AG08395 (cell line): ENCODE results near the gene DET1.
"Not testable (repeated sequence)": the region's sequence is repeated elsewhere in the genome, so short reads cannot be mapped to it uniquely, and the experiment has no call there.

ENCODE experiments used
- DNase-seq: peaks from one replicate; pipeline ENCODE4 v3.0.0; 2012; ENCODE audit warnings: mixed read lengths, low spot score

DET1 gene

DNA sequence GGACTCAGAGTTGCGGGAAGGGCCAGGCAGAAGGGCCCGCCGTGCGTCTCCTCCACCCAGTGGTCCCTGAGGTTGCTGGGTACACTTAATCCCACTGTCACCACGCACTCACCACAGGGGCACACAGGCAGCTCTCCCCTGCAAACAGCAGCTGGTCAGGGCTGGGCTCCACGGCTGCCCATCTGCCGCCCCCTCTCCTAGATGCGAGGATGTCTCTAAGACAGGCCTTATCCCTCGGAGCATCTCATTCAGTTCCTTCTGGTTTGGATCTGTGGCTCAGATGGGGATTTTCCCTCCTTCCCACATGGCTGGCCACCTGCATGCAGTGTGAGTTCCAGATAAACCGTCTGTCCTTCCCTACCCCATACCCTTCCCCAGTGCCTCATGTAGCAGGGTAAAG, 52.6 kb downstream of the DET1 start:
- no peak for DNase-seq

DNA sequence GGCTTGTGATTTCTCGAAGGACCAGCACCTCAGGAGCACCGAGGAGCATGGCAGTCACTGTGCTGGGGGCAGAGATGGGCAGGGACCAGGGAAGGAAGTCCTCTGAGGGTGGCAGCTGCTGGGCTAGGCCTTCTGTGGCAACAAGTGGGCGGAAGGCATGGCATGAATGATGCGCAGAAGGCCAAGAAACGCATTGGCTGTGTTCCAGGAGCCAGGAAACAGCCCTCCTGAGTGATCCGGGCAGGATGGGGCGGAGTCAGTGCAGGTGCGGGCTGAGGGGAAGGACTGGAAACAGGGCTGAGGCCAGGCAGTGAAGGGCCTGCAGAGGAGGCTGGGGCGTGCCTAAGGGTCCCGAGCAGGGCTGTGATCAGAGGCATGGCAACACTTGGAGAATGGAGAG, 55.3 kb downstream of the DET1 start:
- DNase-seq = no peak

DNA sequence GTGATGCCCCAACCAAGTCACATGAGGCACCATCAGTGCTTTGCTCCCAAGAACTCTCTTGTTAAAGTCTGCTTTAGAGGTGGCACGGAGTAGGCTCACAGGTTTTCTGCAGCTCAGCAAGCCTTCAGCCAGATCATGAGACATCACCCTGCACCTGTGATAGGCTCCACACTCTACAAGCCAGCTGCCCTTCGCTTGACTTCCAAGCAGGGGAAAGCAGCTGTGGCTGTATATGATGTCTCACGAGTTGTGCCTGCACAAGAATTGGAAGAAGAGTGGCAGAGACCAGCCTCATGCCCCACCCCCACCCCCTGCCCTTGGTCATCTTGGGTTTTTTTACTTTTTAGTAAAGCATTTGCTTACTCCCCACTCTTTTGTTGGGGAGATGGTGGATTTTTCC, 56.4 kb downstream of the DET1 start:
- DNase-seq = no peak

DNA sequence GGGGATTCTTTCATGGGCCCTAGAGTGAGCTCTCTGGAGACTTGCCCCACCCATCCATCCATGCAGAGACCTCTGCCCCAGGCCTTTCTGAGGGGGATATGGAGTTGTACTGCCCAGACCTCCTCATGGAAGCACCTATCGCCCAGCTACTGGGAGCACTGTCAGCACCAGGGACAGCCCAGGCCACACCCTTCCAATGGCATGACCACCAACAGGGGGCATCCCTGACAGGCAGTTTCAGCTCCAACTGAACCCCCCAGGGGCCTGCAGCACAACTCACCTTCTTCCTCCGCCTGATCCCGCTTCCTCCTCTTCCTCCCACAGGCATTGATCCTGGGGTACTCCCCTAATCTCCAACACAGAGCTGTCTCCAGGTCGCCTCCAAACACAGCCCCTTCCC, 57.2 kb downstream of the DET1 start:
- DNase-seq = no peak

DNA sequence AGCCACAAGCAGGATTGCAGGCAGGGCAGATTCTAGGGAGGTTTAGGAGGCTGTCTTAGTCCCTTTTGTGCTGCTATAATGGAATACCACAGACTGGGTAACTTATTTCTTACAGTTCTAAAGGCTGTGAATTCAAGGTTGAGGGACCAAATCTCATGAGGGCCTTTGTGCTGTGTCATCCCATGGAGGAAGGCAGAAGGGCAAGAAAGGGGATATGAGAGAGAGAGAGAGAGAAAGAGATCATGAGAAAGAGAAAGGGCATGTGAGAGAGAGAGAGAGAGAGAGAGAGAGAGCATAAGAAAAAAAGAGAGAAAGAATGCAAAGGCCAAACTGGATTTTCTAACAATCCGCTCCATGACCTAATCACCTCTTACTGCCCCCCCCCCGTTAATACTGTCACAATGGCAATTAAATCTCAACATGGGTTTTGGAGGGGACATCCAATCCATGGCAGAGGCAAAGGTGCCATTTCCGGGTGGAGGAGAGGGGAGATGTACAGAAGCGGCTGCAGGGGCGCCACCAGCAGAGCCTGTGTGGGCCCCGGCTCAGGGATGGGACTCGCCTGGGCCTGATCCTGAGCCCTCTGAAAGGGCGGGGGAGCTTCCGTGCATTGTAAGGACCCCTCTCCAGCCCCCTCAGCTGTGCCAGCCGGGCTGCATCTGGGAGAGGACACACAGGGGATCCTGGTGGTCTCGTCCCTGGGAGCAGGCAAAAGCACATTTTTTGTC, 58.5 kb downstream of the DET1 start:
- no peak for DNase-seq

DNA sequence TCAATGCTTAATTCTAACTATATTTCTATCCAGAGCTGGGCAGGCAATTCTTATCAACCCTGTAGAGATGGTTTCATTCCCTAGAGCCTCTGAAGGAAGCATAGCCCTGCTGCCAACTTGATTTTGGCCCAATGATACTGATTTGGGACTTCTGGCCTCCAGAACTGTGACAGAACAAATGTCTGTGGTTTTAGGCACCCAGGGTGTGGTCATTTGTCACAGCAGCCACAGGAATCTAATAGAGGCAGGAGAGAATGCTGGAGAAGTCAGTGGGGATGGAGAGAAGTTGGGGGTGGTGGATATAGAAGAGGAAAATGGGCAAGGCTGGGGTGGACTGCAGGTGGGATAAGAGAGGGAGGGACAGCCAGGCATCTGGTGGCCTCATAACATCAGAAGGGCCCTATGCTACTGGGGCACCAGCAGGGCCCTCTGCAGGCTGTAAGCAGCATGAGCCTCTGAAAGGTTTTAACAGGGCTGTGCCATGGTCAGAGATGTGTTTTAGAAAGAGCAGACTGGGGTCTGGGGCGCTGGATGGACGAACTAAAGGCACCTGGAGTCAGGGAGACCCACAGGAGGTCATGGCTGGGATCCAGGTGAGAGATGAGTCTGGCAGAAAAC, 59.2 kb downstream of the DET1 start:
- DNase-seq = peak; percentile 69

DNA sequence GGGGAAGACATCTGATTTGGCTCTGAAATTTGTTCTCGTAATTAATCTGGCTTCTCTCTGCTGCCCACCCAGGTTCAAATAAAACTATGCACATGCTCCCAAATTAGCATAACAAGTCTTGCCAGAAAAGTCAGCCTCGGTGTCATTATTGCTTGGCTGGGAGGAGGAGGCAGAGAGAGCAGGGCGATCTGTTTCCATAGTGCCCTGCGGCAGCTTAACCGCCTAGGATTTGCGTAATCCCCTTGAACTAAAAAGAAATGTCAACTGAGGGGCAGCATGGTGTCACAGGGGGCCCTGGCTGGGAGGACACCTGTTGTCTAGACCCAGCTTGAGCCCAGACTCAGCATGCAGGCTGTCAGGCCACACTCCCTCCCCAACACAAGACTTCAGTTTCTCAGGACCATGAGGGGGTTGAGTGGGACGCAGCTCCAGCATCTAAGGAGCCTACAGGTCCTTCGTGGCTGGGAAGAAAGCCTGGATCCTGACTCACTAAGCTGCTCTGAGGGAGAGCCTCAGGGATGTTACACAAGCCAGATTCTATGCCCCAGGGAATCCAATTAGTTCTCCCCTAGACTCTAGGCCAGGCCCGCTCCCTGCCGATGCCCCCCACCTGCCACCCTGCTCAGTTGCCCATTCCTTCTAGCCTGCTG, 61.7 kb downstream of the DET1 start:
- peak; percentile 85 for DNase-seq

DNA sequence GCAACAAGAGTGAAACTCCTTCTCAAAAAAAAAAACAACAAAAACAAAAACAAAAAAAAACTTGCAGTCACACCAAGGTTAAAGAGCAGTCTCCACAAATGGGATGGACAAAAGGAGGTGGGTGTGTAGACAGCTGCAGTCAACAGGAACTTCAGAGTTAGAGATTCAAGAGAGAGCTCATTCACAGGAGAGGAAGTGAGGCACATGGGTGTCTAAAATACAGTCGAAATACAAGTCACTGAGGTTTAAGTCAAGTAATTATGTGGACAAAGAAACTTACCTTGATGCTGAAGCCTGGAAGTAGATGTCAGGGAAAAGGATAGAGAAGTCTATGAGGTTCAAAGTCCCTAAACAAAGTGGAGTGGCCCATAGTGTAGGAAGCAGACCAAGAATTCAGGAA, 64.2 kb downstream of the DET1 start:
- DNase-seq = no peak

DNA sequence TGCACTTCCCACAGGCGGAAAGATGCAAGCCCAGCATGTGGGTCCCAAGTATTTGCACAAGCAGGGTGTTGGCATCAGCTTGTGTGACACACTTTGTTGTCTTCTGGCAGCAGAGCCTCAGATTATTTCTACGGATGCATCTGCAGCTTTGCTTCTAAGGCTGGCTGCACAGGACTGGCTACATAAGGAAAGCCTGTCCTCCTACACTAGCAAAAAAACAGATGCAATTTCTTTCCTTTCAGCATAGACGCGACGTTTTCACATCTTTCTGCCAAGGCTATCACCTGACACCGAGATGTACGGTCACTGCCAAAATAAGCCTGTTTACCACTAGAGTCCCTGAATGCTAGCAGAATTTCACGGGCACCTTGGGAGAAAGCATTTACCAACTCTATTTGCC, 65.5 kb downstream of the DET1 start:
- no peak for DNase-seq

DNA sequence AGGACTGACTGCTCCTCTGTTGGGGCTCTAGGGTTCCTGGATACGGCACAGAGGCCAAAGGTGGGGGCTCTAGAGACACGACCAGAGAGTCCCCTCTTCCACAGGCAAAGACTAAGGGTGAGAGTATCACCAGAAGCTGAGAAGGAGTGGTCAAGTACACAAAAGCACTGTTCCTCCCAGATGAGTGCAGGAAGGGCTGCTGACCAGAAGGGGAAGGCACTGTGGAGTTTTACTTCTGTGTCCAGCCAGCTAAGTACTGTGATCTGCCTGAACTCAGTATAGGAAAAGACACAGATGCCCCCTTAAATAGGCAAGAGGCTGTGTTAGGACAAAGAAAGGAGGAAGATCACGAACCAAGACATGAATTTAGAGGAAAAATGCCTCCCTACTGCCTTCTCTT, 67.3 kb downstream of the DET1 start:
- no peak for DNase-seq

DNA sequence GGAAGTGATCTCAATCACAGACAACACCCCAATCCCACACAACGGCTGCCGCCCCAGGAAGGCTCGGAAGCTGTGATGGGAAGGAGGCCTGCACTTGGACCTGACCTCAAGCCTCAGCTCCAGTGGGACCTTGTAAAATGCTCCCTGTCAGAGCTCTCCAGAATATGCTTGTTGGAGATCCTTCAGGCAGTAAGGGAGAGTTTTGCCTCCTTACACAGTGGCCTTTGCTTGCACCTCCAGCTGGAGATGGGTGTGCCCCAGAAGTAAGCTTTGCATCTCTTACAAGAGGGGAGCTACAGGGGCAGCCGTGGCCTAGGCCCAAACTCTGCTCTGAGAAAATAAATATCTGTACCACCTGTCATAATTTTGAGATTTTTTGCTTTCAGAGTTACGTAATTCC, 68.6 kb downstream of the DET1 start:
- DNase-seq = no peak

DNA sequence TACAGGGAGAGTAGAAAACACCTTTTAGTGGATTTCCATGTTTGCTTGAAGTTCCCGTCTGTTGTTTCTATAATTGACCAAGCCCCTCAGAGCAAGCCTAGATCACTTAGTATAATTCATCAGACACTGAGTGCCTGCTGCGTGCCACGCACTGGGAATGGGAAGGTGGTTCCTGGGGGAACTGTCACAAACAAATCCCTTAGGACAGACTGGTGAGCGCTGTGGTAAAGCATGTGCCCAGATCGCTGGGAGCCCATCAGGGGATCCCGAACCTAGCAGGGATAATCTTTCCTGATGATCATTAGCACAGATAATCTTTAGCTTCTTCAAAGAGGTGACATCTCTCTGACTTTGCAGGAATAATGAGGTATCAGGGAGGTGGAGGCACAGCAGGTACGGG, 69.4 kb downstream of the DET1 start:
- no peak for DNase-seq

DNA sequence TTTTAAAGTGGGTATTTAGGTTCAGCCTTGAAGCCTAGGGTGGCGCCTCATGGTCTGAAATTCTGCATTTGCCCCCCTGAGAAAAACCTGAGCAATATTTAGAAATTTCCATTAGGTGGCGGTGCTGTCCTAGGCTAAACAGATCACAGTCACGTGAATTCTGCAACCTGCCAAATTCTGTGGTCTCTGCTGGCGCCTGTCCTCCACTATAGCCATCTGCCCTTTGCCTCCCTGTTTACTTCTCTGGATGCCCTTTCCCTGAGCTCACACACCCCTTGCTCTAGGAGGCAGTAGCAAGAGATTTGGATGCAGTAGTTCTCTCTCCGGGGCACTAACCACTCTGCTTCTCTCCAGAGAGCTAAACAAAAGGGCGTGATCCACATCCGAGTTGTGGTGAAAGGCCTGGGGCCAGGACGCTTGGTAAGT, 69.8 kb downstream of the DET1 start:
- DNase-seq = peak; percentile 69

DNA sequence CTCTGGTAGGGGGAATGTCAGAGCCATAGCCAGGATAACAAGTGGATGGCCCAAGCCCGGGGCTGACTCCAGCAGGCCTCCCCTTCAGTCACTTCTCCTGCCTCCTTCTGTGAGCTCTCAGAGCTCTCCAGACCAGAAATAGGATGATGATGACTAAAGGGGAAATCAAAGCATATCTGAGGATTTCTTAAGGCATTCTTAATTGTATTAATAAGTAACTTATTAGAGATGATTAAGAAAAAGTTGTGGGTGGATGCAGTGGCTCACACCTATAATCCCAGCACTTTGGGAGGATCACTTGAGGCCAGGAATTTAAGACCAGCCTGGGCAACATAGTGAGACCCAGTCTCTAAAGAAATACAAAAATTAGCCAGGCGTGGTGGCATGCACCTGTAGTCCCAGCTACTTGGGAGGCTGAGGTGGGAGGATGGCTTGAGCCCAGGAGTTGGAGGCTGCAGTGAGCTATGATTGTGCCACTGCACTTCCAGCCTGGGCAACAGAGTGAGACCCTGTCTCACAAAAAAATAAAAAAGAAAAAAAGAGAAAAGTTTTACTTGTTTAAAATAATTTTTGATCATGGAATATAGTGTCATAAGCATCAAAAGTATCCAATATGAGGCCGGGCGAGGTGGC, 72.7 kb downstream of the DET1 start:
- not testable (repeated sequence) for DNase-seq

DNA sequence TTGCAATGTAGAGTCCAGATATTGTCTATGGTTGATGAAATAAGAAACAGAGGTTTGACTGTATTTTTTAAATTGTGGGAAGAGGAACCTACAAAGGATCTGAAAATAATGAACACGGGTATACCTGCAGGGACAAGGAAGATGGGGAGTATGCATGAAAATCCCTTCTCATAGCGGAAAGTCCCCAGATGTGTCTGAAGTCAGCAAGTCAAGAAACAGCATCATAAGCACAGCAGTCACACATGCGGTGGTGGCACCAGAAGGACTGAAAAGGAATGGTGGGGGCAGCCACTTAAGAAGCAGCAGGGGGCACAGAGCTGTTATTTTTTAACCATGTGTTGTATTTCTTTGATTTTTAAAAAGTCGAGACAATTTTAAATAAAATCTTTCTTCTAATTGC, 74.3 kb downstream of the DET1 start:
- no peak for DNase-seq

DNA sequence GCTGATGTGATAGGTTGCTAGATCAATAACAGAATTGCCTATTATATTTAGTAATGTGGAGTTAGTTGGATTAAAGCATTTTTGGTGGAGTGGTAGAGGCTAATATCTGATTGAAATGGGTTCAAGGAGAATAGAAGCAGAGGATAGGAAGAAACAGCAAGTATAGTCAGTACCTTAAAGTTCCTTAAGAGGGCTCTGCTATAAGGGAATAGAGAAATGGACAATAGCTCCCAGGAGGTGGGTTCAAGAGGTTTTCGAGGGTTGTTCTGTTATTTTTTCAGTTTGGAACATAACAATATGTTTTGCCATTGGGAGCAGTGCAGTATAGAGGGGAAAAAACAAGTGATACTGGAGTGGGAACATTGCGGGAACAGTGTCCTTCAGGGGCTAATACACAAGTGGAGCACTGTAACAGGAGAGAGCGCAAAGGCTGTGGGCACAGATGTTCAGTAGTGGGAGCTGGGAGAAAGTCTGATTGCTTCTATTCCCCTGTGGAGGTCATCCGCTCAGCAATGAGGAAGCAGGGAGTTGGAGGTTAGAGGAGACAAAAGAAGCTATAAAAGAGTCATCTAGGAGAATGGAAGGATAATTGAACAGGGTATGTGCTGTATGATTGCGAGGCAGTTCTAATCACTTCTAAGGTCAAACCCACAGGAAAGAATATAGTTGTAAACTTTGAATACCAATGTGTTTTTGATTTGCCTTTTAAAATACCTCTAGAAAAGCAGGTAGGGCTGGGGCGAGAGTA, 75.7 kb downstream of the DET1 start:
- DNase-seq = no peak

DNA sequence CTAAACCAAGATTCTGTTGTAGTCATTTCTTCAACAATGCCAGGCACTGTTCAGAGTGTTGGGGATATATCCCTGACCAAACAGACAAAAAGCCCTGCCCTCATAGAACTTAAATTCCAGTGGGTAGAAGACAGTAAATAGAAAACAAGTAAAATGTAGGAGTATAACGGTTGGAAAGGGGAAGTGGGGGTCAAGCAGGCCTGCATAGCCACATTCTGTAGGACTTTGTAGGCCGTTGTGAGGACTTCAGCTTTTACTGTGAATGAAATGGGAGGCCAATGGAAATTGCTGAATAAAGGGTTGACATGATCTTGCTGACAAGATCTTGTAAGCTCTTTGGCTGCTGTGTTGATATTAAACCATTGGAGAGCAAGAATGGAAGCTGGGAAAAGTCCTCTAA, 77.2 kb downstream of the DET1 start:
- DNase-seq = no peak

DNA sequence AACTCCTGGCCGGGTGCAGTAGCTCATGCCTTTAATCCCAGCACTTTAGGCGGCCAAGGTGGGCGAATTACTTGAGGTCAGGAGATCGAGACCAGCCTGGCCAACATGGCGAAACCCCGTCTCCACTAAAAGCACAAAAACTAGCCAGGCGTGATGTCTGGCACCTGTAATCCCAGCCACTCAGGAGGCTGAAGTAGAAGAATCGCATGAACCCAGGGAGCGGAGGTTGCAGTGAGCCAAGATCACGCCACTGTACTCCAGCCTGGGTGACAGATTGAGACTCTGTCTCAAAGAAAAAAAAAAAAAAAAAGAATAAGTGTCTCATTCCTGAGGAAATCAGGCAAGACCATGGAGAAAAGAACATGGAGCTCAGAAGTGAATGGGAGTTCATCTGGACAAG, 77.8 kb downstream of the DET1 start:
- DNase-seq = not testable (repeated sequence)

DNA sequence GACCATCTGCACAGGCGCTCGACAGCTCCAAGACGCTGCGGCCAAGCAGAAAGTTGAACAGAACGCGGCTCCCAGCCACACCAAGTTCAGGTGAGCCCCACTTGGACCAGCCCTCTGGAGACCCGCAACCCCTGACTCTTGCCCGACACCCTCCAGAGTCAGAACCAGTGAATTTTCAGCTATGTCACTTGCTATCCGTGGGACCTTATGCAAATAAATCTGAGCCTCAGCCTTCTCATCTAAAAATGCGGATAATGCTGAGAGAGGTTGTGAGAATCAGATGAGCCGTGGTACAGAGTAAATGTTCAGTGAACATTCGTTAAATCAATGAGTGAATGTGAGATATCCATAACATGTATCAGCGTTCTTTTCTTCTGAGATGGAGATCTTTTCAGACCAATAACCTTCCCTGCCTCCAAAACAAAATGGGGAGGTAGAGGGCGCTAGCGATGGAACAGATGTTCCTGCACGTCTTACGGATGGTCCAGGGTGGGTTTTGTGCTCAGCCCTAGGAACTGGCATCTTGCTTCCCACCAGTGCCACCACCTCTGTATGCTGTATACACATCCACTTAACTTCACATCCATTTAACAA, 78.4 kb downstream of the DET1 start:
- no peak for DNase-seq

DNA sequence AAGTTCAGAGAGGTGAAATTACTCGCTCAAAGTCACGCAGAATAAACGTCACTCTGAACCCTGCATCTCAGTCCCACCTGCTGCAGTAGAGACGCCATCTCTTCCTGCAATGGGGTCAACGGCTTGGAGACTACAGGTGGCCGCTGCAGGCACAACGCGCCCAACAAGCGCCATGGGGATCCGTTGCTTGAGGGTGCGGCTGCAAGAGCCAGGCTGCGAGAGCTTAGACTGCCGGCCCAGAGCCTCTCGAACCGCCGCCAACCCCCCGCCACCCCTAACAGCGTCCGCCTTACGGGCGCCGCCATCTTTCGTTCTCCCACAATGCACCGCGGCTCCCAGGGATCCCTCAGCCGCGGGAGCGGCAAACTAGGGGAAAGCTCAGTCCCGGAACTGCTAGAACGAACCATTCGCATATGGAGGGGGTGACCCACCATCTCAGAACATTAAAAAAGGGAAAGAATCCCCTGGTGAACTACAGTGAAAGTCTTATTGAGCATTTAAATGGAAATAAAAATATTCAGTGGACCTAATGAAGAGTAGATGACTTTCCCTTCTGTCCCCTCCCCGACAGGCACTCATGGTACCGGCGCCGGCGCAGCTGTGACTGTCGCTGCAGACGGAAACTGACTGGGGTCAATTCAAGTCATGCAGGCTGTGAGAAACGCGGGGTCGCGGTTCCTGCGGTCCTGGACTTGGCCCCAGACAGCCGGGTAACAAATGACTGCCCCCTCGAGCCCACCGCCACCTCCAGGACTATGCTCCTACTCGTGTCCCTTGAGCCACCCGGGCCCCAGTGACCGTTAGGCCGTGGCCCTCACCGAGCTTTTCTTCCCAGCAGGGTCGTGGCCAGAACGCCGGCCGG, 79.2 kb downstream of the DET1 start, which contains the start of the genes MRPL46 and MRPS11:
TSS of gene MRPL46 (minus strand) at position 316 of the 862 bp plus-strand sequence. CDS start at position 305, 11 bp downstream.
TSS of gene MRPS11 (plus strand) at position 636 of the 862 bp plus-strand sequence. CDS start at position 646, 10 bp downstream.
- peak; percentile 95 for DNase-seq
